HEK293 (cell line): ENCODE data around the gene KRT5.
A peak's percentile ranks its signal among the peaks of the same experiment; 100 is the strongest.

Experiments used
- CTCF ChIA-PET: fragments of 350-600 bp; formaldehyde crosslinking; extraction: SDS; loops from one replicate; lab custom pipeline; 2021; ENCODE audit warnings: antibody characterized with exemption; lab: Yijun Ruan, JAX
- POLR2A ChIA-PET: fragments of 300-600 bp; formaldehyde crosslinking; extraction: SDS; loops from one replicate; lab custom pipeline; 2020; ENCODE audit warnings: antibody characterized with exemption, inconsistent platforms; lab: Yijun Ruan, JAX
- H3K27ac ChIP-seq: fragments of 200-500 bp; sonication (Bioruptor generic); 2 replicates; pipeline ENCODE4 v1.5.1; 2014; ENCODE audit warnings: low read depth, low read length, control low read depth, inconsistent platforms; ENCODE audit errors: extremely low read depth
- H3K36me3 ChIP-seq, 2 experiments: fragments of 200-500 bp in 1 of 2; sonication (Bioruptor generic) in 1 of 2; 1 replicate in 1 of 2; 2 replicates in 1 of 2; pipeline ENCODE4 v1.5.1; 2014 to 2017; ENCODE audit warnings: inconsistent platforms in 2 of 2, low read length in 2 of 2; ENCODE audit not compliant: control insufficient read depth in 2 of 2, insufficient read depth in 1 of 2
- H3K4me1 ChIP-seq: fragments of 200-500 bp; sonication (Bioruptor generic); 2 replicates; pipeline ENCODE4 v1.5.1; 2014; ENCODE audit warnings: mild to moderate bottlenecking, low read length, inconsistent platforms; ENCODE audit not compliant: control insufficient read depth, insufficient read depth
- H3K4me3 ChIP-seq: 2 replicates; pipeline ENCODE4 v1.5.1; 2011; ENCODE audit warnings: low read depth, mild to moderate bottlenecking, control low read depth, low read length, moderate library complexity
- H3K9me3 ChIP-seq: fragments of 200-500 bp; sonication (Bioruptor generic); 2 replicates; pipeline ENCODE4 v1.5.1; 2014; ENCODE audit warnings: low read depth, low read length, inconsistent platforms; ENCODE audit not compliant: control insufficient read depth, insufficient read depth
- EGR2 ChIP-seq: fragments of 450-650 bp; formaldehyde crosslinking; IDR thresholded peaks from 2 replicates; pipeline ENCODE4 v1.5.1; 2016; ENCODE audit warnings: low read depth, missing biosample characterization, missing genetic modification characterization
- GFI1B ChIP-seq: fragments of 450-650 bp; formaldehyde crosslinking; IDR thresholded peaks from 2 replicates; pipeline ENCODE4 v1.5.1; 2016; ENCODE audit warnings: missing biosample characterization, missing genetic modification characterization
- GLI2 ChIP-seq: fragments of 450-650 bp; formaldehyde crosslinking; IDR thresholded peaks from 2 replicates; pipeline ENCODE4; 2017; ENCODE audit warnings: missing biosample characterization, missing genetic modification characterization, low read depth, borderline replicate concordance
- GLI4 ChIP-seq: fragments of 450-650 bp; formaldehyde crosslinking; IDR thresholded peaks from 2 replicates; pipeline ENCODE4 v1.5.1; 2016; ENCODE audit warnings: missing biosample characterization, missing genetic modification characterization
- GLIS1 ChIP-seq: fragments of 450-650 bp; formaldehyde crosslinking; IDR thresholded peaks from 2 replicates; pipeline ENCODE4 v1.5.1; 2016; ENCODE audit warnings: missing biosample characterization, missing genetic modification characterization
- KLF8 ChIP-seq: fragments of 450-650 bp; formaldehyde crosslinking; IDR thresholded peaks from 2 replicates; pipeline ENCODE4 v1.5.1; 2016; ENCODE audit warnings: missing biosample characterization, missing genetic modification characterization
- MEIS1 ChIP-seq: sonication (generic); formaldehyde crosslinking; IDR thresholded peaks from 2 replicates; pipeline ENCODE4 v1.8.1; 2022; ENCODE audit warnings: missing genetic modification reagents, mild to moderate bottlenecking, borderline replicate concordance
- MZF1 ChIP-seq: fragments of 450-650 bp; formaldehyde crosslinking; IDR thresholded peaks from 2 replicates; pipeline ENCODE4 v1.5.1; 2017; ENCODE audit warnings: missing biosample characterization, missing genetic modification characterization, borderline replicate concordance
- RBAK ChIP-seq: fragments of 450-650 bp; formaldehyde crosslinking; IDR thresholded peaks from 2 replicates; pipeline ENCODE4 v1.5.1; 2016; ENCODE audit warnings: missing biosample characterization, missing genetic modification characterization
- REST ChIP-seq: fragments of 450-650 bp; formaldehyde crosslinking; IDR thresholded peaks from 2 replicates; pipeline ENCODE4 v1.5.1; 2016; ENCODE audit warnings: missing biosample characterization, missing genetic modification characterization
- SALL2 ChIP-seq: fragments of 450-650 bp; formaldehyde crosslinking; IDR thresholded peaks from 2 replicates; pipeline ENCODE4 v1.5.0; 2017; ENCODE audit warnings: missing biosample characterization, mild to moderate bottlenecking, missing genetic modification characterization, borderline replicate concordance
- ZNF155 ChIP-seq: fragments of 450-650 bp; formaldehyde crosslinking; IDR thresholded peaks from 2 replicates; pipeline ENCODE4 v1.5.1; 2016; ENCODE audit warnings: missing biosample characterization, missing genetic modification characterization
- ZNF157 ChIP-seq: fragments of 450-650 bp; formaldehyde crosslinking; IDR thresholded peaks from 2 replicates; pipeline ENCODE4 v1.5.1; 2016; ENCODE audit warnings: missing biosample characterization, missing genetic modification characterization
- ZNF221 ChIP-seq: fragments of 450-650 bp; formaldehyde crosslinking; IDR thresholded peaks from 2 replicates; pipeline ENCODE4 v1.5.1; 2017; ENCODE audit warnings: missing biosample characterization, missing genetic modification characterization, borderline replicate concordance
- ZNF26 ChIP-seq: fragments of 450-650 bp; formaldehyde crosslinking; IDR thresholded peaks from 2 replicates; pipeline ENCODE4 v1.5.1; 2016; ENCODE audit warnings: missing biosample characterization, missing genetic modification characterization
- ZNF426 ChIP-seq: fragments of 450-650 bp; formaldehyde crosslinking; IDR thresholded peaks from 2 replicates; pipeline ENCODE4 v1.5.1; 2017; ENCODE audit warnings: missing biosample characterization, missing genetic modification characterization, mild to moderate bottlenecking, inconsistent platforms, moderate library complexity
- ZNF48 ChIP-seq: fragments of 450-650 bp; formaldehyde crosslinking; IDR thresholded peaks from 2 replicates; pipeline ENCODE4 v1.5.1; 2016; ENCODE audit warnings: missing biosample characterization, missing genetic modification characterization
- ZNF555 ChIP-seq: fragments of 450-650 bp; formaldehyde crosslinking; conservative IDR thresholded peaks from 2 replicates; pipeline ENCODE4 v1.5.1; 2017; ENCODE audit warnings: missing biosample characterization, mild to moderate bottlenecking, missing genetic modification characterization, inconsistent platforms
- ZNF677 ChIP-seq: fragments of 450-650 bp; IDR thresholded peaks from 2 replicates; pipeline ENCODE4 v1.5.0; 2018; ENCODE audit warnings: missing biosample characterization, mild to moderate bottlenecking, missing genetic modification characterization, moderate library complexity
- ZNF707 ChIP-seq: fragments of 450-650 bp; formaldehyde crosslinking; IDR thresholded peaks from 2 replicates; pipeline ENCODE4 v1.5.1; 2016; ENCODE audit warnings: missing biosample characterization, missing genetic modification characterization
- ZNF747 ChIP-seq: fragments of 450-650 bp; formaldehyde crosslinking; IDR thresholded peaks from 2 replicates; pipeline ENCODE4 v1.5.1; 2016; ENCODE audit warnings: missing biosample characterization, missing genetic modification characterization
- ZNF777 ChIP-seq: fragments of 450-650 bp; formaldehyde crosslinking; IDR thresholded peaks from 2 replicates; pipeline ENCODE4 v1.5.1; 2017; ENCODE audit warnings: missing biosample characterization, missing genetic modification characterization, borderline replicate concordance
- ZNF792 ChIP-seq: fragments of 450-650 bp; formaldehyde crosslinking; IDR thresholded peaks from 2 replicates; pipeline ENCODE4 v1.5.1; 2016; ENCODE audit warnings: missing biosample characterization, missing genetic modification characterization
- ZNF830 ChIP-seq: fragments of 450-650 bp; IDR thresholded peaks from 2 replicates; pipeline ENCODE4 v1.5.0; 2018; ENCODE audit warnings: missing biosample characterization, missing genetic modification characterization, low read depth, mild to moderate bottlenecking, moderate library complexity
- ZSCAN4 ChIP-seq: fragments of 450-650 bp; formaldehyde crosslinking; IDR thresholded peaks from 2 replicates; pipeline ENCODE4 v1.5.1; 2017; ENCODE audit warnings: missing biosample characterization, missing genetic modification characterization

The KRT5 gene

GRCh38 chr12:52537101-52537500 is 16.9 kb upstream of the KRT5 start (continued):
- TF ChIP-seq ZNF157 (tag by site-specific recombination) (no peak), RBAK (no peak), GFI1B (tag by site-specific recombination) (no peak)

- Histone ChIP-seq H3K9me3 (no peaks in the 10 kb centered on the region), H3K27ac (no peak overlapping the region), H3K36me3 (no peaks in the 10 kb centered on the region), H3K4me1 (peaks cover 19% of the 10 kb centered on the region), H3K4me3 (no peak overlapping the region)
- TF ChIP-seq KLF8 (tag by site-specific recombination) (no peak), MZF1 (tag by site-specific recombination) (no peak), GLIS1 (peak; percentile 60)
- CTCF ChIA-PET = interaction anchor here (0.6 to 1.9 kb wide), 4 partner anchors 17 to 510 kb away, joined by 3 to 6 read pairs (median 4); partner anchors contain the start of gene KRT8
- POLR2A ChIA-PET = no interaction called here
Observed at GRCh38 chr12:52535574-52535973, 15.4 kb upstream of the KRT5 start.

GRCh38 chr12:52534482-52534881 is 14.3 kb upstream of the KRT5 start:
- POLR2A ChIA-PET = no interaction called here

More at GRCh38 chr12:52534482-52534881, 14.3 kb upstream of the KRT5 start:
- Histone ChIP-seq H3K9me3 (no peaks in the 10 kb centered on the region), H3K4me1 (peaks cover 13% of the 10 kb centered on the region), H3K36me3 (no peaks in the 10 kb centered on the region), H3K27ac (no peak overlapping the region)
- CTCF ChIA-PET = interaction anchor here (1.1 to 2.5 kb wide), 5 partner anchors 138 to 509 kb away, joined by 3 to 8 read pairs (median 3); no protein-coding TSS in a partner anchor
- TF ChIP-seq ZNF707 (tag by site-specific recombination) (no peak), ZSCAN4 (tag by site-specific recombination) (no peak), ZNF677 (tag by site-specific recombination) (no peak), ZNF48 (no peak), ZNF26 (no peak), ZNF426 (no peak), ZNF555 (tag by site-specific recombination) (no peak), ZNF792 (tag by site-specific recombination) (no peak), GLIS1 (no peak), REST (no peak), ZNF221 (tag by site-specific recombination) (no peak), SALL2 (tag by site-specific recombination) (no peak), ZNF777 (tag by site-specific recombination) (no peak), ZNF830 (no peak), GLI4 (tag by site-specific recombination) (no peak), ZNF155 (tag by site-specific recombination) (no peak), GLI2 (no peak), MEIS1 (CRISPR knock-in tag) (no peak), EGR2 (tag by site-specific recombination) (no peak), ZNF747 (tag by site-specific recombination) (no peak)
- TF ChIP-seq, all 188 proteins: peak for 0
- no peak overlapping the region for H3K4me3 ChIP-seq
